ENCODE data around the gene MYH11.
A peak's percentile ranks its signal among the peaks of the same experiment; 100 is the strongest.

Gene MYH11

DNA sequence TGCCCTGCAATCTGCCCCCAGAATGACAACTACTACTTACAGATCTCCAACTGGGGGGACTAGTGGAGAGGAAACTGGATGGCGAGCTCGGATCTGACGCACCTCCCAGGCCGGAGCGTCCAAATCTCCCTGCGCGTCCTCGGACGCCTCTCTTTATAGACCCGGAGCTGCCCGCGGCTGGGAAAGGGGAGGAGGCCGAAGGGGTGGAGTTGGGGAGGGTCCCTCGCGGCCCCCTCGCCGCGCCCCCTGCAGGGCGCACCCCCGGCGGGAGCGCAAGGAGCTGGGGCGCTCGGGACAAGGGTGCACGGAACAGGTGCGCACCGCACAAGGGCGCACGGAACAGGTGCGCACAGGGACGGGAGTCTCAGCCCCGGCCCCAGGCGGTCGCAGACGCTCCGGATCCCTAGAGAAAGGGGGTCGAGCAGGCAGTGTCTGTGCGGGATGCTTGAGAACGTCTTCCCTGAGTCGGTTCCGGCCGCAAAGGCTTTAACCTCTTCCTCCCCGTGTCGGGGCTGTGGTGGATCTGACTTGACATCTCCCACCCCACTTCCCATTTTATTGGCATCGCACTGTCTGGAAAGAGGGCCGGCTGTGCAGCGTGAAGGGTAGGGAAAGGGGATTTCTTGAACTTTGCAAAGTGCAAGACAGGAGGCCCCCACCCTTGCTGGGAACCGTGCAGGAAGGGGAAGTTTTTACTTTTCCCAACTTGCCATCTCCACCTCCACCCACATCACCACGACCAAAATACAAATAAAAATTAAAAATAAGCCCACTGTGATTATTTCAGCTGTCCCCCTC is at the start of gene MYH11:
TSS of gene MYH11 (minus strand) at position 128 of the 798 bp plus-strand sequence. CDS start 18,776 bp downstream, outside the sequence.
- Histone ChIP-seq H3K27me3 (ENCODE audit: insufficient read depth, insufficient read length) (peaks cover 50% of the 10 kb centered on the region), H3K4me3 (ENCODE audit: insufficient read length, low read depth) (peak within 1 kb of the TSS; percentile 49), H3K36me3 (ENCODE audit: insufficient read depth, insufficient read length, low read length) (no peaks in the 10 kb centered on the region), H3K4me1 (ENCODE audit: insufficient read depth, insufficient read length) (peaks cover 2% of the 10 kb centered on the region), H3K9me3 (ENCODE audit: insufficient read depth, low read length) (no peaks in the 10 kb centered on the region), H3K9ac (ENCODE audit: insufficient read length, low read depth) (peak within 1 kb of the TSS; percentile 57)
- DNase-seq (ENCODE audit: low read depth, low spot score), result peak; percentile 25
- TF ChIP-seq ZNF274 (IDR thresholded peaks at IDR 0.05; ENCODE audit: low read depth, low read length) (no peak), YY1 (IDR thresholded peaks at IDR 0.05; ENCODE audit: insufficient read depth, insufficient read length) (no peak), SUZ12 (IDR thresholded peaks at IDR 0.05; ENCODE audit: extremely low read depth, insufficient read depth, insufficient read length) (no peak)

DNA sequence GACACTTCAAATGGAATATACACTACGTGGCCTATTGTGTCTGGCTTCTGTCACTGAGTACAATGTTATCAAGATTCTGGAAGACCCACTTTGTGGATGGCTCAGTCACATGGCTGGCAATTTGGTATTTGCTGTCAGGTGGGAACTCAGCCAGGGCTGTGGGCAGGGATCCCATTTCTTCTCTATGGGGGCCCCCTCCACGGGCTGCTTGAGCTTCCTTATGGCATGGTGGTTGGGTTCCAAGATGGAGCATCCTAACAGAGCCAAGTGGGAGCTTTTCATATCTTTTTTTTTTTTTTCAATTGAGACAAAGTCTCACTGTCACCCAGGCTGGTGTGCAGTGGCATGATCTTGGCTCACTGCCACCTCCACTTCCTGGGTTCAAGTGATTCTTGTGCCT is 49.6 kb upstream of the MYH11 start:
- Histone ChIP-seq H3K36me3 (ENCODE audit: insufficient read depth, insufficient read length, low read length) (no peaks in the 10 kb centered on the region), H3K27me3 (ENCODE audit: insufficient read depth, insufficient read length) (no peaks in the 10 kb centered on the region), H3K9ac (ENCODE audit: insufficient read length, low read depth) (no peak overlapping the region), H3K4me3 (ENCODE audit: insufficient read length, low read depth) (no peak overlapping the region), H3K4me1 (ENCODE audit: insufficient read depth, insufficient read length) (no peaks in the 10 kb centered on the region), H3K9me3 (ENCODE audit: insufficient read depth, low read length) (no peaks in the 10 kb centered on the region)
- DNase-seq (ENCODE audit: low read depth, low spot score), result no peak
- TF ChIP-seq SUZ12 (IDR thresholded peaks at IDR 0.05; ENCODE audit: extremely low read depth, insufficient read depth, insufficient read length) (no peak), YY1 (IDR thresholded peaks at IDR 0.05; ENCODE audit: insufficient read depth, insufficient read length) (no peak), ZNF274 (IDR thresholded peaks at IDR 0.05; ENCODE audit: low read depth, low read length) (no peak)

DNA sequence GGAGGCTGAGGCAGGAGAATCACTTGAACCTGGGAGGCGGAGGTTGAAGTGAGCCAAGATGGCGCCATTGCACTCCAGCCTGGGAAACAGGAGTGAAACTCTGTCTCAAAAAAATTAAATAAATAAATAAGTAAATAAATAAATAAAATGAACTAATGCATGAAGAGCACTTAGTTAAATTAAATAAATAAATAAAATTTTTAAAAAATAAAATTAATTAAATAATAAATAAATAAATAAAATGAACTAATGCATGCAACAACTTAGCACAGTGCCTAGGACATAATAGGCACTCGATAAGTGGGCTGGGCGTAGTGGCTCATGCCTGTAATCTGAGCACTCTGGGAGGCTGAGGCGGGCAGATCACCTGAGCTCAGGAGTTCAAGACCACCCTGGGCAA is 47.1 kb upstream of the MYH11 start:
- no peak for DNase-seq (ENCODE audit: low read depth, low spot score)
- Histone ChIP-seq H3K4me3 (ENCODE audit: insufficient read length, low read depth) (no peak overlapping the region), H3K4me1 (ENCODE audit: insufficient read depth, insufficient read length) (no peaks in the 10 kb centered on the region), H3K36me3 (ENCODE audit: insufficient read depth, insufficient read length, low read length) (no peaks in the 10 kb centered on the region), H3K27me3 (ENCODE audit: insufficient read depth, insufficient read length) (no peaks in the 10 kb centered on the region), H3K9me3 (ENCODE audit: insufficient read depth, low read length) (no peaks in the 10 kb centered on the region), H3K9ac (ENCODE audit: insufficient read length, low read depth) (no peak overlapping the region)
- TF ChIP-seq YY1 (IDR thresholded peaks at IDR 0.05; ENCODE audit: insufficient read depth, insufficient read length), result no peak
- TF ChIP-seq ZNF274 (IDR thresholded peaks at IDR 0.05; ENCODE audit: low read depth, low read length), result no peak
- no peak for TF ChIP-seq SUZ12 (IDR thresholded peaks at IDR 0.05; ENCODE audit: extremely low read depth, insufficient read depth, insufficient read length)

DNA sequence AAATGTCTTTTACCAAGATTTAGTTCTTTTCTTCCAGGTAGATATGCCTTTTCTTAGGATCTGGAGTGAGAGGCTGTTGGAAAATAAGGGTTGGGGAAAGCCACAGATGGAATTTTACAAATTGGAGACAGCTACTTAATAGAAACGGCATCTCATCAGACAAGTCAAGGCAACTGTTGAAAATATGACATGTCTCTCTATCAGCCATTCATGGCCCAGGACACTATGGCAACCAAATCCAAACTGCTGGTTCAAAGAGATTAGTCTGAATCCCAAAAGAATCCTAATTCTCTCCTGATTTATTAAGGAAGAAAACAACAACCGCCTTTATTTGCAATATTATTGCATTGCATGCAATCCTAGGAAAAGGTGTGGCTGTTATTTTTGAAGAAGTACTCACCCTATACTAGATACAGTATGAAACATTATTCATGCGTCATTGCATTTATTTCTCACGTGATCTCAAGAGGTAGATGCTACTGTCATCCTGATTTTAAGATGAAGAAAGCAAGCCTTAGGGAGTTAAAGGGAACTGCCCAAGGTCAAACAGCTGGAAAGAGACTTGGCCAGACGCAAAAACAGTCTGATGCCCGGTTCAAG is 44.2 kb upstream of the MYH11 start:
- TF ChIP-seq SUZ12 (IDR thresholded peaks at IDR 0.05; ENCODE audit: extremely low read depth, insufficient read depth, insufficient read length) (no peak), ZNF274 (IDR thresholded peaks at IDR 0.05; ENCODE audit: low read depth, low read length) (no peak), YY1 (IDR thresholded peaks at IDR 0.05; ENCODE audit: insufficient read depth, insufficient read length) (no peak)
- Histone ChIP-seq H3K4me1 (ENCODE audit: insufficient read depth, insufficient read length) (no peaks in the 10 kb centered on the region), H3K4me3 (ENCODE audit: insufficient read length, low read depth) (no peak overlapping the region), H3K36me3 (ENCODE audit: insufficient read depth, insufficient read length, low read length) (no peaks in the 10 kb centered on the region), H3K27me3 (ENCODE audit: insufficient read depth, insufficient read length) (no peaks in the 10 kb centered on the region), H3K9me3 (ENCODE audit: insufficient read depth, low read length) (no peaks in the 10 kb centered on the region), H3K9ac (ENCODE audit: insufficient read length, low read depth) (no peak overlapping the region)
- DNase-seq (ENCODE audit: low read depth, low spot score), result no peak

DNA sequence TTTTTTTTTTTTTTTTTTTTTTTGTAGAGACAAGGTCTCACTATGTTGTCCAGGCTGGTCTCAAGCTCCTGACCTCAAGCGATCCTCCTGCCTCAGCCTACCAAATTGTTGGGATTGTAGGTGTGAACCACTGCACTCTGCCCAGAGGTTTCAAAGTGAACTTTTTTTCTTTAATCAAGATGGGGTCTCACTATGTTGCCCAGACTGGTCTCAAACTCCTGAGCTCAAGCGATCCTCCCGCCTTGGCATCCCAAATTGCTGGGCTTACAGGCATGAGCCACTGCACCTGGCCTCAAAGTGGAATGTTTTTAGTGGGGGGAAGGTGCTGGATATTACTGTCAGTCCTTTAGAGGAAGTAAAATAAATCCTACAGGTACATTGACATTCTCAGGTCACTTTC is 43.5 kb upstream of the MYH11 start:
- TF ChIP-seq ZNF274 (IDR thresholded peaks at IDR 0.05; ENCODE audit: low read depth, low read length) (no peak), SUZ12 (IDR thresholded peaks at IDR 0.05; ENCODE audit: extremely low read depth, insufficient read depth, insufficient read length) (no peak), YY1 (IDR thresholded peaks at IDR 0.05; ENCODE audit: insufficient read depth, insufficient read length) (no peak)
- DNase-seq (ENCODE audit: low read depth, low spot score), result no peak
- Histone ChIP-seq H3K9ac (ENCODE audit: insufficient read length, low read depth) (no peak overlapping the region), H3K36me3 (ENCODE audit: insufficient read depth, insufficient read length, low read length) (no peaks in the 10 kb centered on the region), H3K4me3 (ENCODE audit: insufficient read length, low read depth) (no peak overlapping the region), H3K4me1 (ENCODE audit: insufficient read depth, insufficient read length) (no peaks in the 10 kb centered on the region), H3K9me3 (ENCODE audit: insufficient read depth, low read length) (no peaks in the 10 kb centered on the region), H3K27me3 (ENCODE audit: insufficient read depth, insufficient read length) (no peaks in the 10 kb centered on the region)

DNA sequence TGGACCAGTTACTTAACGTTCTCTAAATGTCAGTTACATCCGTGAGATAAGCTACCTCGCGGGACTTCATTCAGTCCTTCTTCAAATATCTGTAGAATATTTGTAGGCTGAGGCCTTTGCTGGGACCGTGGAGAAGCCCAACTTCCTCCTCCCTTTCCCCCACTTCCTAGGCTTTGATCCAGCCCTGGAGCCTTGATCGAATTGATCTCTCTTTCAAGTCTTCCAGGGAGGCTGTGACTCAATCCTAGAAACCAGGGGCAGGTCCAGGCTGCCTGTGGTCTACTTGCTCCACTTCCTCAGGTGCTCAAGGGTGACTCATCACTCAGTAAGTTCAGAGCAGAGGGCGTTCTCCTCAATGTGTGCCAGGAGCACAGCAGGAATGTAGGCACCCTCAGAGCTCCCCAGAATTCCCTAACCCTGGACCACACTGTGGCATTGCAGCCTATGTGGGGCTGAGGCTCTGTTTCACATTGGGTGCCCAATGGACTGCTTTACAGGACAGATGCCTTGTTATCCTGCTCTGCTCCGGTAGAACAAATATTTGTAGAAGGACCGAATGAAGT is 42.8 kb upstream of the MYH11 start:
- DNase-seq (ENCODE audit: low read depth, low spot score), result no peak
- Histone ChIP-seq H3K4me1 (ENCODE audit: insufficient read depth, insufficient read length) (no peaks in the 10 kb centered on the region), H3K27me3 (ENCODE audit: insufficient read depth, insufficient read length) (no peaks in the 10 kb centered on the region), H3K9ac (ENCODE audit: insufficient read length, low read depth) (no peak overlapping the region), H3K36me3 (ENCODE audit: insufficient read depth, insufficient read length, low read length) (no peaks in the 10 kb centered on the region), H3K4me3 (ENCODE audit: insufficient read length, low read depth) (no peak overlapping the region), H3K9me3 (ENCODE audit: insufficient read depth, low read length) (no peaks in the 10 kb centered on the region)
- no peak for TF ChIP-seq YY1 (IDR thresholded peaks at IDR 0.05; ENCODE audit: insufficient read depth, insufficient read length)
- TF ChIP-seq ZNF274 (IDR thresholded peaks at IDR 0.05; ENCODE audit: low read depth, low read length), result no peak
- TF ChIP-seq SUZ12 (IDR thresholded peaks at IDR 0.05; ENCODE audit: extremely low read depth, insufficient read depth, insufficient read length), result no peak

DNA sequence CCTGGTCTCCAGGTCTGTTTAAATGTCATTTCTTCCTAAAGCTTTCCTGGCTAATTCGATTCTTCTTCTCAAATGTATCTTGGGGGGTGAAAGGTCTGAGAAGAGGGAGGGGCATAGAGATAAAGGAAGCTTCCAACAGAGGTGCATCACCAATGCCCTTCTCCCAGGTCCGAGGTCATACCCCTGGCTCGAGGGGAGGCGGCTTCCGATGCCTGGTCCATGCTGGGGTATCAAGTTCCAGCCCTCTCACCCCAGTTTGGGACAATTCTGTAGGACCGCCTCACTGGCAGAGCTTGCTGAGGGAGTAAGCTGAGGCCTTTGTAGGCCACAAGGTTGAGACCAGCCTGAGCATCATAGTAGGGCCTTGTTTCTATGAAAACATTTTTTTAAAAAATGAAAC is 41.8 kb upstream of the MYH11 start:
- Histone ChIP-seq H3K36me3 (ENCODE audit: insufficient read depth, insufficient read length, low read length) (no peaks in the 10 kb centered on the region), H3K4me1 (ENCODE audit: insufficient read depth, insufficient read length) (no peaks in the 10 kb centered on the region), H3K27me3 (ENCODE audit: insufficient read depth, insufficient read length) (no peaks in the 10 kb centered on the region), H3K9me3 (ENCODE audit: insufficient read depth, low read length) (no peaks in the 10 kb centered on the region), H3K9ac (ENCODE audit: insufficient read length, low read depth) (no peak overlapping the region), H3K4me3 (ENCODE audit: insufficient read length, low read depth) (no peak overlapping the region)
- TF ChIP-seq YY1 (IDR thresholded peaks at IDR 0.05; ENCODE audit: insufficient read depth, insufficient read length) (no peak), ZNF274 (IDR thresholded peaks at IDR 0.05; ENCODE audit: low read depth, low read length) (no peak), SUZ12 (IDR thresholded peaks at IDR 0.05; ENCODE audit: extremely low read depth, insufficient read depth, insufficient read length) (no peak)
- DNase-seq (ENCODE audit: low read depth, low spot score), result no peak
